Esophagus mucosa (tissue), 1 donor: ENCODE measurements around the gene PSME2. TPM values are rescaled to one million over a fixed set of nuclear protein-coding genes. Genes with fewer than 3 reads are reported as not detected.

Source experiments
- total RNA-seq: library from RNA; stranded (reverse); gene quantifications from one replicate; pipeline ENCODE4 v1.2.4, GENCODE V29; 2023
- donor health status: DM: yes; HTN: yes; CAD: no.

The PSME2 gene
- total RNA-seq, 1 donor from 2014 or later = 116 TPM

Other genes with a start within 250 kb of the PSME2 start
- gene DHRS4, start 192.8 kb downstream of the PSME2 start, total RNA-seq = 22.2 TPM
- gene DHRS4L2, start 157.7 kb downstream of the PSME2 start, total RNA-seq = 28.8 TPM
- 0.48 TPM for gene CARMIL3, start 94.6 kb downstream of the PSME2 start, total RNA-seq
- not detected for gene CPNE6, start 75.0 kb downstream of the PSME2 start, total RNA-seq
- 44.4 TPM for gene PCK2, start 52.3 kb downstream of the PSME2 start, total RNA-seq
- 48.2 TPM for gene DCAF11, start 31.8 kb downstream of the PSME2 start, total RNA-seq
- gene NRL, start 31.7 kb downstream of the PSME2 start, total RNA-seq = 1.1 TPM
- 0.60 TPM for gene FITM1, start 16.0 kb downstream of the PSME2 start, total RNA-seq
- gene PSME1, start 10.4 kb downstream of the PSME2 start, total RNA-seq = 123 TPM
- 19.1 TPM for gene EMC9, start 5.0 kb downstream of the PSME2 start, total RNA-seq
- gene RNF31, start 888 bp upstream of the PSME2 start, total RNA-seq = 39.7 TPM
- 44.2 TPM for gene IRF9, start 14.7 kb upstream of the PSME2 start, total RNA-seq
- 5.4 TPM for gene REC8, start 25.5 kb upstream of the PSME2 start, total RNA-seq
- gene IPO4, start 42.2 kb upstream of the PSME2 start, total RNA-seq = 44.6 TPM
- gene TM9SF1, start 48.8 kb upstream of the PSME2 start, total RNA-seq = 30.3 TPM
- not detected for gene TSSK4, start 59.1 kb upstream of the PSME2 start, total RNA-seq
- gene CHMP4A, start 66.9 kb upstream of the PSME2 start, total RNA-seq = 49.0 TPM
- gene MDP1, start 69.5 kb upstream of the PSME2 start, total RNA-seq = 9.5 TPM
- 131 TPM for gene NEDD8, start 85.8 kb upstream of the PSME2 start, total RNA-seq
- 38.9 TPM for gene GMPR2, start 86.3 kb upstream of the PSME2 start, total RNA-seq
- 97.0 TPM for gene TINF2, start 96.0 kb upstream of the PSME2 start, total RNA-seq
- gene TGM1, start 116.6 kb upstream of the PSME2 start, total RNA-seq = 1,652 TPM
- 91.5 TPM for gene RABGGTA, start 125.0 kb upstream of the PSME2 start, total RNA-seq
- 110 TPM for gene DHRS1, start 153.2 kb upstream of the PSME2 start, total RNA-seq
- 20.5 TPM for gene NOP9, start 153.2 kb upstream of the PSME2 start, total RNA-seq
- 27.4 TPM for gene CIDEB, start 161.4 kb upstream of the PSME2 start, total RNA-seq
- 82.9 TPM for gene LTB4R2, start 163.5 kb upstream of the PSME2 start, total RNA-seq
- gene LTB4R, start 164.9 kb upstream of the PSME2 start, total RNA-seq = 94.9 TPM
- 4.5 TPM for gene ADCY4, start 188.5 kb upstream of the PSME2 start, total RNA-seq
- gene RIPK3, start 193.4 kb upstream of the PSME2 start, total RNA-seq = 10.5 TPM
- gene NFATC4, start 221.6 kb upstream of the PSME2 start, total RNA-seq = 3.4 TPM